ENCODE measurements around the gene RNPEP.

The RNPEP gene

GRCh38 chr1:202034149-202034682 lies 51.8 kb downstream of the RNPEP start:
- Histone ChIP-seq H3K9me3 (no peaks in the 10 kb centered on the region), H3K4me2 (peak overlapping the region; percentile 56), H3K36me3 (no peaks in the 10 kb centered on the region), H3K27me3 (no peaks in the 10 kb centered on the region), H3K27ac (no peak overlapping the region), H4K20me1 (no peaks in the 10 kb centered on the region), H3K4me1 (peaks cover 11% of the 10 kb centered on the region), H3K4me3 (no peak overlapping the region), H3K9ac (no peak overlapping the region)
- no peak for TF ChIP-seq Cebpa-rat (IDR thresholded peaks at IDR 0.05)

- Histone ChIP-seq H3K9me3 (no peaks in the 10 kb centered on the region), H3K27ac (no peak overlapping the region), H3K4me2 (peak overlapping the region; percentile 56), H4K20me1 (no peaks in the 10 kb centered on the region), H3K9ac (no peak overlapping the region), H3K36me3 (no peaks in the 10 kb centered on the region), H3K4me1 (peaks cover 11% of the 10 kb centered on the region), H3K27me3 (no peaks in the 10 kb centered on the region), H3K4me3 (no peak overlapping the region)
- TF ChIP-seq Cebpa-rat (IDR thresholded peaks at IDR 0.05): no peak
These were observed 52.4 kb downstream of the RNPEP start for GRCh38 chr1:202034683-202035462.

- Histone ChIP-seq H4K20me1 (no peaks in the 10 kb centered on the region), H3K27ac (no peak overlapping the region), H3K4me1 (peaks cover 11% of the 10 kb centered on the region), H3K9ac (no peak overlapping the region), H3K36me3 (no peaks in the 10 kb centered on the region), H3K4me2 (no peak overlapping the region), H3K9me3 (no peaks in the 10 kb centered on the region), H3K4me3 (no peak overlapping the region), H3K27me3 (no peaks in the 10 kb centered on the region)
- TF ChIP-seq Cebpa-rat (IDR thresholded peaks at IDR 0.05): no peak
These were observed 54.3 kb downstream of the RNPEP start for GRCh38 chr1:202036595-202037387.

- Histone ChIP-seq H3K4me1 (peaks cover 11% of the 10 kb centered on the region), H4K20me1 (no peaks in the 10 kb centered on the region), H3K27me3 (no peaks in the 10 kb centered on the region), H3K4me2 (no peak overlapping the region), H3K36me3 (no peaks in the 10 kb centered on the region), H3K4me3 (no peak overlapping the region), H3K27ac (no peak overlapping the region), H3K9me3 (no peaks in the 10 kb centered on the region), H3K9ac (no peak overlapping the region)
- TF ChIP-seq Cebpa-rat (IDR thresholded peaks at IDR 0.05): no peak
These were observed 55.4 kb downstream of the RNPEP start for GRCh38 chr1:202037706-202038296.

GRCh38 chr1:202038688-202039346 lies 56.4 kb downstream of the RNPEP start:
- no peaks in the 10 kb centered on the region for H3K27me3 ChIP-seq
- no peaks in the 10 kb centered on the region for H4K20me1 ChIP-seq
- H3K36me3 ChIP-seq: no peaks in the 10 kb centered on the region
- no peak overlapping the region for H3K4me2 ChIP-seq
- peaks cover 11% of the 10 kb centered on the region for H3K4me1 ChIP-seq
- H3K27ac ChIP-seq: no peak overlapping the region
- H3K4me3 ChIP-seq: no peak overlapping the region
- no peaks in the 10 kb centered on the region for H3K9me3 ChIP-seq
- no peak overlapping the region for H3K9ac ChIP-seq
- no peak for TF ChIP-seq Cebpa-rat (IDR thresholded peaks at IDR 0.05)

GRCh38 chr1:202045705-202046104 lies 63.3 kb downstream of the RNPEP start:
- no peak overlapping the region for H3K27ac ChIP-seq
- no peaks in the 10 kb centered on the region for H3K36me3 ChIP-seq
- H3K4me2 ChIP-seq: no peak overlapping the region
- H3K27me3 ChIP-seq: no peaks in the 10 kb centered on the region
- no peaks in the 10 kb centered on the region for H4K20me1 ChIP-seq
- H3K9ac ChIP-seq: no peak overlapping the region
- peaks cover 6% of the 10 kb centered on the region; the same call in 1 of the 2 replicates for H3K4me1 ChIP-seq
- H3K4me3 ChIP-seq: no peak overlapping the region
- no peak for TF ChIP-seq Cebpa-rat (IDR thresholded peaks at IDR 0.05)
- H3K9me3 ChIP-seq: no peaks in the 10 kb centered on the region

GRCh38 chr1:202046227-202046626 lies 63.8 kb downstream of the RNPEP start:
- no peak for TF ChIP-seq Cebpa-rat (IDR thresholded peaks at IDR 0.05)
- H4K20me1 ChIP-seq: no peaks in the 10 kb centered on the region
- peaks cover 6% of the 10 kb centered on the region; the same call in 1 of the 2 replicates for H3K4me1 ChIP-seq
- no peak overlapping the region for H3K4me2 ChIP-seq
- no peaks in the 10 kb centered on the region for H3K36me3 ChIP-seq
- no peak overlapping the region for H3K9ac ChIP-seq
- no peaks in the 10 kb centered on the region for H3K27me3 ChIP-seq
- no peak overlapping the region for H3K4me3 ChIP-seq
- no peaks in the 10 kb centered on the region for H3K9me3 ChIP-seq
- no peak overlapping the region for H3K27ac ChIP-seq

- no peaks in the 10 kb centered on the region for H3K27me3 ChIP-seq
- H3K9ac ChIP-seq: no peak overlapping the region
- no peak for TF ChIP-seq Cebpa-rat (IDR thresholded peaks at IDR 0.05)
- no peak overlapping the region for H3K4me3 ChIP-seq
- H3K4me2 ChIP-seq: no peak overlapping the region
- H3K36me3 ChIP-seq: no peaks in the 10 kb centered on the region
- H3K4me1 ChIP-seq: peaks cover 6% of the 10 kb centered on the region; the same call in 1 of the 2 replicates
- H3K9me3 ChIP-seq: no peaks in the 10 kb centered on the region
- H3K27ac ChIP-seq: no peak overlapping the region
- H4K20me1 ChIP-seq: no peaks in the 10 kb centered on the region
These were observed 64.6 kb downstream of the RNPEP start for GRCh38 chr1:202046748-202047708.

Measured in BLaER1 (cell line).